IPS DF 4.7 (cell line): Measurements from ENCODE around the gene LMOD3.
A peak's percentile ranks its signal among the peaks of the same experiment; 100 is the strongest.

Source experiments
- DNase-seq: peaks from one replicate; pipeline ENCODE4 v3.0.0-alpha.2; 2013; ENCODE audit warnings: low spot score; ENCODE audit errors: extremely low read depth

Gene LMOD3

GRCh38 chr3:69126216-69126615, 3.8 kb upstream of the LMOD3 start:
- DNase-seq = no peak

DNA sequence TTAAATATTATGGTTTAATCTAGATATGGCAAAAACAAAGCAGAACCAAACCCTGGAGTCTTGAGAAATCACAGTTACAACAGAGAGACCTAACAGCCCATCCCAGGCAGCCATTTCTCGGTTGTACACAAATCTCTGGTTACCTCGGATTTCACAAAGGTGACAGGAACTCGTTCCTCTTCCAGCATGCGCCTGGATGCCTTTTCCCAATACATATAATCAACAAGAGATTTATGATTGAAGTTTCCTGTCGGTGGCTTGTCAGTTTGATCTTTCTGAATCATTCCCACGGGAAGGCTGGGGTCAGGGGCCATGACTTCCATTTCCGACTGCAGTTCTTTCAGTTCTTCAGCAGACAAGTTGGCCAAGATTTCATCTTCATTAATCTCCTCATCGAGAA, 445 bp downstream of the LMOD3 start:
- DNase-seq = no peak

DNA sequence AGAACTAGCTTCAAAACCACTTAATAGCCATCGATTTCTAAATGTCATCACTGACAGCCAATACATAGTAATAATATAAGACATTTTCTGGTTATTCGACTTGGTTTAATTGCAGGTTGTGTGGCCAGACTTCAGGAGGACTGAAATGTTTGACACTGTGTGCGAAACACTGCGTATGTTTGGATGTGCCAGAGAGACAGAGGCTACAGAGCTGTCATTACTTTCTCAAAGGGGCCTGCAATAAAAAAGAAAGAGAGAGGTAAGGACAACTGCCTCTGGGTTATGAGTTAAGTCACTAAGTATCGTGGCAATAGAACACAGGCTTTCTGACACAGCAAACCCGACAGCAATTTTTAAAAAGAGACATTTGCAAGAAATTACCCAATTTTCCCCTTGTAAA, 882 bp downstream of the LMOD3 start:
- no peak for DNase-seq

GRCh38 chr3:69120879-69121464, 1.4 kb downstream of the LMOD3 start:
- peak; percentile 64 for DNase-seq

- no peak for DNase-seq
These were observed 2.7 kb downstream of the LMOD3 start for GRCh38 chr3:69119681-69120080.

GRCh38 chr3:69119138-69119537, 3.3 kb downstream of the LMOD3 start:
- DNase-seq = no peak

DNA sequence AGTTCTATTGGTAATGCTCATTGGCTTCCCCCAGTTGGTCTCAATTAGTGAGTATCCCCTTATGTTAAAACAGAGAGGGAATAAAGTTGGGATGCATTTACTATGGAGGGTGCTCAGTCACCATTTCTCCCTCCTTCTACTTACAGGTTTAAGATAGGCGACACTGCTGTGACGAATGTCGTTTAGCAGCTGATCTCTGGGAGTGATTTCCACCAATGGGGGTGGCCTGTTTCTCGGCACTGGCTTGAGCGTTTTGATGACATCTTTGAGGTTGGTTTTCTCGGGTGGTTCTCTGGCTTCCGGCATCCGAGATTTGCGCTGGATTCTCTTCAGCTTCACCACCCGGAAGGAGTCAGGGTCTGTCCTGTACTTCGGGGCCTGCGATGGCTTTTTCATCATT, 3.8 kb downstream of the LMOD3 start:
- DNase-seq = no peak

DNA sequence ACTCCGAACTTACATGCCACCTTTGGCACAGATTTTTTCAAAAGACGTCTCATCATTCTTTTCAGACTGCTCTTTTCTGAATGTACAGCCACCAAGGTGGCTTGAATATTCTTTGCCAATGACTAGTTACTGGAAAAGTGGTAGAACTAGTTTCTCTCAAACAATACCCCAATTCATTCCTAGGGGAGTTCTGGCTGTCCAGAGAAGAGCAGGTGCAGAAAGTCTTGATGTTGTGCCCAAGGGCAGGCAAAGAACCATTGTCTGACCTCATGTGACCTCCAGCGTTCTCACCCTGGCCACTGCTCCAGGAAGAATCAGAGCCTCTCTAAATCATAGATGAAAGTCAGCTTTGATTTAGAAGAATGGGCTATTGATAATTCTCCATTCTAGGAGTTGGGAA, 5.5 kb downstream of the LMOD3 start:
- DNase-seq = no peak

GRCh38 chr3:69116162-69116561, 6.2 kb downstream of the LMOD3 start:
- no peak for DNase-seq

- DNase-seq = no peak
These were observed 6.7 kb downstream of the LMOD3 start for GRCh38 chr3:69115731-69116130.

DNA sequence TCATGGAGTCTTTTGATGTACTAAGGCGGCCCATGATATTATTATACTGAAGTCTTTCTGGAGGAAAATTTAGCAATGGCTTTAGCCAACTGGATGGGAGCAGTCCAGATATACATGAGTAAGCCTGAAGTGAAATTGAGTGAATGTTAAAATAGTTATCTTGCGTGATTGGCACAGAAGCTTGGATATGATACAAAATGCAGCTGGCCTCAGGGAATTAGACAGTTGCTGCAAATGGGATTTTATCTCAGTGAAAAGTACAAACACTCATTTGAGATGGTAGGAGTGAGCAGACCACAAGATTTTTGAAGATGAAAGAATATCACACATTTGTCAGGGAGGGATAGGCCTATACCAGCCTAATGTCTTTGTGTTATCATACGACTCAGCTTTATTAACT, 8.9 kb downstream of the LMOD3 start:
- DNase-seq = no peak

DNA sequence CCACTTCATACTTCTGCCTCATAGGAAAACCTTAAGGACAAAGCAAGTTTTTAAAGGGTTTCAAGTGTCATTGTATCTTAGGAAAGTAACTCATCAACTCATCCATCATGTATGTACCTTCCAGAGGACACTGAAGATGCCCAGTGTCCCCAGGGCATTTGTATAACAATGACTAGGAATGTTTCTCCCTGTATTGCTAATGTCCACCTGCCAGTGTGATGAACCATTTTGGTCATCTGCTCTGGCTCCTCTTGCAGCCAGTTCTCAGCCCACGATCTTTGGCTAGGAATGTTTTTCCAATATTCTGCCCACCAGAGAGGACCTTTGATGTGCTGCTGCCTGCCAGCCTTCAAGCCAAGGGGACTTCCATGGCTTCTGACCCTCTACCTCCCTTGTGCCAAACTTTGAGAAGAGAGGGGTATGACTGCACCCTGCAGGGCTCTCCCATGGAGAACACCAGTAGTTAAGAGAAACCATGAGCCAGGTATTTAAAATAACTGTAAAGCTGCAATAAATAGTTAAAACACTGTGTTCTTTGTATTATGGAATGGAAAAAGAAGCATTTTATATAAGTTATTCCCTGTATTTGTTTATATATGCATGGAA, 11.4 kb downstream of the LMOD3 start:
- DNase-seq = no peak

- DNase-seq = no peak
These were observed 13.6 kb downstream of the LMOD3 start for GRCh38 chr3:69108811-69109210.

DNA sequence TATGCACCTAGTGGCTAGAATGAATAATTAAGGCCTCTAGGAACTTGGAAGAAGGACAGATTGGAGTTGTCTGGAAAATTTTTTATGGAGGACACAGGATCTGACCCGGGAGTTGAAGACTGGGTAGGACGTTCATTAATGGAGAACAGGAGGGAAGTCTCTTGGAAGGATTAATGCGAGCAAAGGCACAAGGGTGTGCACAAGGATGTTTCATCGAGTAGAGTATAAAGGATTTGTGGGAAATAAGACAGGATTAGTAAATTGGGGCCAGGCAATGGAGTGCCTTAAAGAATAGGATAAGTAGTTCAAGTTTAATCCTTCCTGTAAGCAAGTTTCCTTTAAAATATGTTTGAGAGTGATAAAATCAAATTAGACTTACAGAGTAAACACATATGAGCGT, 14.6 kb downstream of the LMOD3 start:
- no peak for DNase-seq

DNA sequence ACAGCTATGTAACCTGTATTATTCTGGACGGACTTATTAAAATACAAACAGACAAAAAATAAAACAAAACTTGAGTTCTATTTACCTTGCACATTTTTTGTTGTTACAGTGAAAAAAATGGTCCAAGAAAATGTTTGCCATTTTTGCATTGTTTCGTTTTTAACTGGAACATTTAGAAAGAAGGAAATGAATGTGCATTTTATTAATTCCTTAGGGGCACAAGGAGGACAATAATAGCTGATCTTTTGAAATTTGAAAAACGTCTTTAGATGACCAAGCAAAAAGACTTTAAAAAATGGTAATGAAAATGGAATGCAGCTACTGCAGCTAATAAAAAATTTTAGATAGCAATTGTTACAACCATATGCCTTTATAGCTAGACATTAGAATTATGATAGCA, 17.1 kb downstream of the LMOD3 start:
- no peak for DNase-seq

DNA sequence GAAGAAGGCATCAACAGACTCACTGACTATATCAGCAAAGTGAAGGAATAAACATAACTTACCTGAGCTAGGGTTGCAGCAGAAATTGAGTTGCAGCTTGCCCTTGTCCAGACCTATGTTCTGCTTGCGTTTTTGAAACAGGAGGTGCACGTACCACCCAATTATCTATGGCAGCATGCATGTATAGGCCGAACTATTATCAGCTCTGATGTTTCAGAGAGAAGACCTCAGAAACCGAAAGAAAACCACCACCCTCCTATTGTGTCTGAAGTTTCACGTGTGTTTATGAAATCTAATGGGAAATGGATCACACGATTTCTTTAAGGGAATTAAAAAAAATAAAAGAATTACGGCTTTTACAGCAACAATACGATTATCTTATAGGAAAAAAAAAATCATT, 17.8 kb downstream of the LMOD3 start:
- DNase-seq = no peak

DNA sequence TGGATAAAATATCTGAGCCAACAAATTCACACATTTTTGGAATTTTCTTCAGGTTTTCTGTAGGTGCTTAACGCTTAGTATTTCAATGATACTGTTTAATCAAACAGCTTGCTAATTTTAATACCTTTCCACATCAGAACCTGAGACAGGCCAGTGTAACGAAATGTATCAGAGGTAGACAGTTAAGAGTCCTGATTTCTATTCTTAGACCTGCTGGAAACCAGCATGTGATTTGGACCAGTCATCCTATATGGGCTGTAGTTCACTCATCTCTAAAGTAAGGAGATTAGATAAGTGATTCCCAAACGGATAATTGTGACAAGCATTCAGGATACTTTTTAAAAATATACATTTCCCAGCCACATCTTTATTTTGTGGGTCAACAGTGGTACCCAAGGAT, 19.3 kb downstream of the LMOD3 start:
- no peak for DNase-seq

DNA sequence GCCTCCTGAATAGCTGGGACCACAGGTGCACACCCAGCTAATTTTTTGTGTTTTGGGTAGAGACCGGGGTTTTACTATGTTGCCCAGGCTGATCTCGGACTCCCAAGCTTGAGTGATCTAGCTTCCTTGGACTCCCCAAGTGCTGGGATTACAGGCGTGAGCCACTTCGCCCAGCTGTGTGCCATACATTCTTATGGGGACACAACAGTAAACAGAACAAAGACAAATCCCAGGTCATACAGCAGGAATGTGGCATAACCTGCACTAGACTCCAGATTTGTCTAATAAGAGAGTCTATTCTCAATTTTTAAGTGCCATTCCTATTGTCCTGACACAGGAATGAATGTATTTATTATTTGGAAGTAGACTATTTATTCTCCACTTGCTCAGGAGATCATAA, 20.0 kb downstream of the LMOD3 start:
- DNase-seq = no peak

- DNase-seq = no peak
These were observed 22.8 kb downstream of the LMOD3 start for GRCh38 chr3:69099576-69099975.

DNA sequence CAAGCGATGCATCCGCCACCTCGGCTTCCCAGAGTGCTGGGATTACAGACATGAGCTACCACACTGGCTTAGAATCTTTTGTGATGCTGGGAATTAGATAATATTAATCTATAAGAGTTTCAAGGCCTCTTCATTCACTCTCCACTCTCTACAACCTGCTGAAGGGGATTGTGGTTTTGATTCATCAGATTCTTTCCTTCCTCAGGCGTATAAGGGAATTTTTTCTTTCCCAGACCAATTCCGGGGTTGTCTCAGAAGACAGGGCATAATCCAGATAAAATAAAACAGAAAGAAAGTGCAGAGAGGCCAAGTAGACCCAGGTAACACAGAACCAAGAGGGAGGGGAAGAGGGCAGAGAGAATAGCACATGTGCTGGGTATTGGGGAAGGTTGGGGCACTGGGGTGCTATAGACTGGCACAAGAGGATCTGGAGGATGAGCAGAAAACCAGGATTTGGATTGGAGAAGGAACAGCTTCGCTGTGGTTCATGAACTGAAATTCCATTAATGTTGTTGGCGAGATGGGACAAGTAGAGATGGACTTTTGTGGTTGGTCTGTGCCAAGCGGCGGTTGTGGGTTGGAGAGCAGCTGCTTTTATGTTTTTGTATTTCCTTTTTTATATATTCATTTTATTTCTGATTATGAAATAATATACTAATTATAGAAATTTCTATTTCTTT, 24.8 kb downstream of the LMOD3 start:
- no peak for DNase-seq

DNA sequence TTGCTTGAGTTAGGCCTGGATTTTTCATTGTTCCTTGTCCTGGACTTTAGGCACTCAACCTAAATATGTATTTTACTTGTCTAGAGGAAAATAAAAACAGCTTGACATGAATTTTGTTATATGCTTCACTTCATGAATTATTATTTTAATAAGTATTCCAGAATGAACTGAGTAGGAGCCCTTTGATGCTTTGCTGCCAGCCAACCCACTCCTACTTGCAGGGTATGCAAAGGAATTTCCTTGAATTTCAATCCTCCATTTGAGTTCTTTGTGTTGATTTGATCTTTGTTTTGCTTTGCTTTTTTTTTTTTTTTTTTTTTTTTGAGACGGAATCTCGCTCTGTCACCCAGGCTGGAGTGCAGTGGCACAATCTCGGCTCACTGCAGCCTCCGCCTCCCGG, 26.1 kb downstream of the LMOD3 start:
- no peak for DNase-seq

DNA sequence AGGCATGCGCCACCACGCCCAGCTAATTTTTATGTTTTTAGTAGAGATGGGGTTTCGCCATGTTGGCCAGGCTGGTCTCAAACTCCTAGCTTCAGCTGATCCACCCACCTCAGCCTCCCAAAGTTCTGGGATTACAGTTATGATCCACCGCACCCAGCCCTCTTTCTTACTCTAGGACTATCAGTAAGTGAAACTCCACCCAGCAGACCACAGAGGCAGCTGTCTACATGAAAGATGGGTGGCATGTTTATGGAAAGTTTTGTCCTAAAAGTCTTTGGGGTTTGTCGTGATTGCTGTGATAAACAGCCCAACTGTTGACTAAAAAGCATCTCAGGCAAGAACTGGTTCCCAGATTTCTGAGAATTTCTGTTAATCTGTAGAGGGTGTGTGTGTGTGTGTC, 26.8 kb downstream of the LMOD3 start:
- DNase-seq = no peak
